ENCODE measurements around the gene POGLUT3. TPM values are rescaled to one million over a fixed set of nuclear protein-coding genes. Genes with fewer than 3 reads are reported as not detected.
A peak's percentile ranks its signal among the peaks of the same experiment; 100 is the strongest.

Gene POGLUT3
- total RNA-seq (10 to 100 TPM in 6 of 9 donors, 1 to 10 TPM in 3; 7.3 to 19.8 (median 10.2) TPM), polyA plus RNA-seq (1 to 10 TPM; 5.3 to 6.9 TPM)
- long read RNA-seq, donor 1, full-length matches to known transcripts: 5 of 9 reads
- long read RNA-seq, donor 1, partial matches to known transcripts: 0 of 9 reads
- long read RNA-seq, donor 1, other reads (novel, unspliced or antisense): 4 of 9 reads
- long read RNA-seq, donor 2, full-length matches to known transcripts: 13 of 15 reads
- long read RNA-seq, donor 2, partial matches to known transcripts: 0 of 15 reads
- long read RNA-seq, donor 2, other reads (novel, unspliced or antisense): 2 of 15 reads
- long read RNA-seq, donor 3, full-length matches to known transcripts: 8 of 9 reads
- long read RNA-seq, donor 3, partial matches to known transcripts: 0 of 9 reads
- long read RNA-seq, donor 3, other reads (novel, unspliced or antisense): 1 of 9 reads

GRCh38 chr11:108498046-108498815 is at the start of gene POGLUT3:
Gene POGLUT3 (minus strand): TSS chr11:108498384. CDS start chr11:108498366, 18 bp downstream.
- WGBS, 4 donors: 0 to 2% (median 1%) methylated on average over 32 to 84 of the region's 84 CpGs
- TF ChIP-seq POLR2A (IDR thresholded peaks at IDR 0.05) (no peak), CTCF (IDR thresholded peaks at IDR 0.05) (peak in 4 of 12 donors; percentile 2 to 11 (median 8))
- ATAC-seq (peak in 3 of 4 donors; percentile 57 to 86 (median 85)), DNase-seq (peak; percentile 57 to 83 (median 66))
- Histone ChIP-seq H3K4me3 (peak within 1 kb of the TSS; percentile 64 to 95 (median 73)), H3K4me1 (peaks cover 0 to 16% (median 5%) of the 10 kb centered on the region in 12 donors), H3K27me3 (no peaks in the 10 kb centered on the region), H3K36me3 (no peaks in the 10 kb centered on the region), H3K9me3 (no peaks in the 10 kb centered on the region), H3K27ac (peak within 1 kb of the TSS; percentile 84 to 98 (median 94))
- intact Hi-C loops (cut with DNase I): loop anchor here in 4 of 10 donors (2.0 to 10.0 kb wide), 4 partner anchors 147 to 273 kb away; partner anchors contain the start of genes ATM (in 1 of the 4), DDX10 (in 1 of the 4) and NPAT (in 1 of the 4)

GRCh38 chr11:108545909-108546501 is 47.8 kb upstream of the POGLUT3 start:
- ATAC-seq (no peak), DNase-seq (no peak)
- no peaks in the 10 kb centered on the region for H3K27me3 ChIP-seq
- no peak for TF ChIP-seq CTCF (IDR thresholded peaks at IDR 0.05)
- TF ChIP-seq POLR2A (IDR thresholded peaks at IDR 0.05): no peak
- H3K36me3 ChIP-seq: no peaks in the 10 kb centered on the region
- H3K4me1 ChIP-seq: peaks cover 0 to under 1% (median 0%) of the 10 kb centered on the region in 12 donors
- H3K4me3 ChIP-seq: no peak overlapping the region
- no peak overlapping the region for H3K27ac ChIP-seq
- no peaks in the 10 kb centered on the region for H3K9me3 ChIP-seq
- 63 to 75% (median 68%) methylated on average over 5 of the region's 5 CpGs for WGBS, 4 donors
- intact Hi-C loops (cut with DNase I): no loop called here

- no peak for ATAC-seq
- 77 to 81% (median 79%) methylated on average over 5 of the region's 5 CpGs for WGBS, 4 donors
These were observed 45.3 kb upstream of the POGLUT3 start for GRCh38 chr11:108543316-108543964.

More at GRCh38 chr11:108543316-108543964, 45.3 kb upstream of the POGLUT3 start:
- Histone ChIP-seq H3K27ac (no peak overlapping the region), H3K27me3 (no peaks in the 10 kb centered on the region), H3K4me3 (no peak overlapping the region), H3K4me1 (no peaks in the 10 kb centered on the region), H3K36me3 (no peaks in the 10 kb centered on the region), H3K9me3 (no peaks in the 10 kb centered on the region)
- intact Hi-C loops (cut with DNase I): no loop called here
- no peak for TF ChIP-seq CTCF (IDR thresholded peaks at IDR 0.05)
- no peak for TF ChIP-seq POLR2A (IDR thresholded peaks at IDR 0.05)
- no peak for DNase-seq
